HL-60/S4 treated with retinoic acid at 250 ng/mL for 4 days and 3 days (cell line): ENCODE measurements around the gene LRRC58.
"Not testable (repeated sequence)": the region's sequence is repeated elsewhere in the genome, so short reads cannot be mapped to it uniquely, and the experiment has no call there.

Experiments used
- in situ Hi-C: fragments of 300-500 bp; cut with MboI; formaldehyde crosslinking; loops from 2 replicates; pipeline ENCODE4 v1.7.0; 2022; ENCODE audit warnings: low sequenced_read_pairs

LRRC58 gene

DNA sequence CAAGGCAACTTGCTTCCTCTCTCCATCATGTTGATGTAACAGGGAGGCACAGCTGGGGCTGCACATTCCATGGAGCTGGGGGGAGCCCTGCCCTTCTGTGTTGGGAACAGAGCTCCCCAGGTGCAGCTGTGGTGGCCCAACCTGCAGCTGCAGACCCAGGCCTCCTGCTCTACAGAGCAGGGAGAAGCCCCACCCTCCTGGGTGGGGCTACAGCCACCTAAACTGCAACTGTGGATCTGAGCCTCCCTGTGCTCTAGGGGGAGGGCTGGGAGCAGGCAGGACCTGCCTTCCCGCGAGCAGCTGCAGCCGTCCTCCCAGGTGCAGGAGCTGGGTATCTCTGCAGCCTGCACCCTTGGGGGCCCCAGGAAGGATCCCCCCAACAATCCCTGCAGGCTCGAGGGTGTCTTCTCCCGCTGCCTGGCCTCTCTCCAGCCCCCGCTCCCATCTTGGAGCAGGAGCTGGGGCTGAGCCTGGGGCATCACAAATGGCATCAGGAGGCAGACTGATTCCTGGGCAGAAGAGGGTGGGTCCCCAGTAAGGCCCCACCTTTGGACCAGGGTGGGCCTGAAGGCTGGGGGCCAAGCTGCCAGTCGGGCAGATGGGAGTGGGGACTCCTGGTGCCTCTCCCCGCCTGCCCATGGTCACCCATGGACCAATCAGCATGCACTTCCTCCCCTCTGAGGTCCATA, 7.4 kb downstream of the LRRC58 start:
- in situ Hi-C loops = no loop called here

DNA sequence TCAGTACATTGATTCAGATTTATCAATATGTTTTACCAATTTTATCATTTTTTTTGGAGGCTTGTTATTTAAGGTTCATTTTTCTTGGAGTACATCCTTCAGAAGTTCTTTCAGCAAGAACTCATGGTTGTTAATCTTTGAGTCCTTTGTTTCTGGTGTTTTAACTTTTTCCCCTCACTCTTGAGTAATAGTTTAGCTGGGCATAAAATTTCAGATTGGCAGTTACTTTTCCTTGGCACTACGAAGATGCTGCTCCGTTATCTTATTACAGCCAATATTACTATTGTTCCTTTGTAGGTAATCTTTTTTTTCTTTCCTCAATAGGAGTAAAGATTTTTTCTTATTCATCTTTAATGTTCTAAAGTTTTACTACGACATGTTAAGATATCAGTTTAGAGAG, 9.8 kb downstream of the LRRC58 start:
- in situ Hi-C loops = no loop called here

DNA sequence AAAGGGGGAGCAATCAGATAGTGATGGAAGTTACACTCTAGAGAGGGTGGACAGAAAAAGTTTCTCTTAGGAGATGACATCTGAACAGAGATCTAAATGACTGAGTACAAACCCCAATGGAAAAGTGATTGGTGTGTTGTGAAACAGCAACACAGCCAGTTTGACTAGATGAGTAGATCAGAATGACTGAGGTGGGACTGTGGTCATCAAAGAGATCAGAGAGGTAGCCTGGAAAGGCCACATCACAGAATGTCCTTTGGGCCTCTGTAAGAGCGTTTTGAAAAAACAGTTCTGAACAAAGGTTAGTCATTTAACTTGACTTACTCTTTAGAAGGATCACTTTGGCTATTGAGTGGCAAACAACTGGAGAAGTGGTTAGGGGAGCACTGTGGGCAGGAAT, 10.6 kb downstream of the LRRC58 start:
- in situ Hi-C loops = no loop called here

DNA sequence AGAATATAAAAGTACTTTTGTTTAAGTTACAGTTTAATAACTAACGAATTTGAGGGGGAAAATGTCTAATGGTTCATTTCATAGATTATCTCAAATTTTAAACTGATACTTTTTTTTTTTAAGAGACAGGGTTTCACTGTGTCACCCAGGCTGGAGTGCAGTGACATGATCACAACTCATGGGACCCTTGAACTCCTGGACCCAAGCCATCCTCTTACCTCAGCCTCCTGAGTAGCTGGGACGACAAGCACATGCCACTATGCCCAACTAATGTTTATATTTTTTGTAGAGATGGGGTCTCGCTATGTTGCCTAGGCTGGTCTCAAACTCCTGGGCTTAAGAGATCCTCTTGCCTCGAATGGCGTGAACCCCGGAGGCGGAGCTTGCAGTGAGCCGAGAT, 16.5 kb downstream of the LRRC58 start:
- in situ Hi-C loops = no loop called here

DNA sequence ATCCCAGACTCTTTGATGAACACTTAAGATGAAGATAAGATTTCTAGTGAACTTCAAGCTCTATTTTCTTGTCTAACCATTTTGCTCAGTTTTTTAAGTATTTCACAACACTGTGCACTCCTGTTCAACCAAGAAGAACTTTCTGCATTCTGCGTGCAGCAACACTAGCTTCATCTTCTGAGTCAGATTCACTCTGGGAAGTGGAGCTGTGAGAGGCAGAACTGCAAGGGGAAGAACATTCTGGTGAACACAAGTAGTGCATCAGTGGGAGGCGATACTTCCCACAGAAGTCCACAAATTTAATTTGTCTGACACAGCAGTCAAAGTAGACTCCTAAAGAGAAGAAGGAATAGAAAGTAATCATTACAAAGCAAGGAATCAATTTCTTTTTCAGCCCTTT, 18.1 kb downstream of the LRRC58 start:
- in situ Hi-C loops = no loop called here

DNA sequence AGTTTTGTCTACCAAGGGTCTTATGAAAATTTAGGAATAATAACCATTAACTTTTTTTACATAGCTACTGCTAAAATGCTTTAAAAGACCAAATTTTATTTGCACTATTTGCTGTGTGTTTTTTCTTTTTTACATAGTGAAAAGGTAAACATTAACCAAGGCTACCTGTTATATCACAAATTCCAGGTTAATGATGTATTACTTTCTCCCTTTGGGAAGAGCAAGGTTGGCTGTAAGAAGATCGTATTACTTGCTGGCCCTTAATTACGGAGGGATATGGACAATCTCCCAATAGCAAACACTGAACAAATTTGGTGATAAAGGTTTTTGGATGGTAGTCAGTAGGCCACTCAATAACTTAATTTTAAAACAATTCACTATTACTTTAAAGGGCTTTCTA, 22.4 kb downstream of the LRRC58 start:
- in situ Hi-C loops = no loop called here

DNA sequence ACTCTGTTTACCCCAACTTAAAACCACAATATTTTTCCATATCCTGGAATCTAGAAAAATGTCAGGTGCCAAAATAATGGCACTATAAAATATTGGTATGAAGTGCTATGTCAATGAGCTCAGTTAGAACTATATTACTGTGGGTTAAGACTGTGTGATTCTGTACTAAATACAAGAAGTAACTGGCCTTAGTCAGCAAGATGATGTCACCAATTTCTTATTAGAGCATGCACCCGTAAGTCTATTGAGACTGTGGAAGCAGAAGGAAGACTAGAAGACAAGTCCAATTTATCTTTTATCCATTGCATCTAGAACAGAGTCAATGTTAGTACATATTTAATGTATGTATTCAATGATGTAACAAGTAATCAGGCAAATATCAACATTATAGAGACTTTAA, 25.0 kb downstream of the LRRC58 start:
- in situ Hi-C loops = no loop called here

DNA sequence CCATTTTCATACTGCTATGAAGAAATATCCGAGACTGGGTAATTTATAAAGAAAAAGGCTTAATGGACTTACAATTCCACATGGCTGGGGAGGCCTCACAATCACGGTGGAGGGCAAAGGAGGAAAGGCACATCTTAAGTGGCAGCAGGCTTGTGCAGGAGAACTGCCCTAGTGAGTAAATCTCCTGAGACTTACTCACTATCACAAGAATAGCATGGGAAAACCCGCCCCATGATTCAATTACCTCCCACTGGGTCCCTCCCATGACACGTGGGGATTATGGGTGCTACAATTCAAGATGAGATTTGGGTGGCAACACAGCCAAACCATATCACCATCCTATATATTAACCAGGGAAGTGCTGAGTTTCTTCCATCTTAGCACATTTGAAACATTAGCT, 25.4 kb downstream of the LRRC58 start:
- in situ Hi-C loops = not testable (repeated sequence)

DNA sequence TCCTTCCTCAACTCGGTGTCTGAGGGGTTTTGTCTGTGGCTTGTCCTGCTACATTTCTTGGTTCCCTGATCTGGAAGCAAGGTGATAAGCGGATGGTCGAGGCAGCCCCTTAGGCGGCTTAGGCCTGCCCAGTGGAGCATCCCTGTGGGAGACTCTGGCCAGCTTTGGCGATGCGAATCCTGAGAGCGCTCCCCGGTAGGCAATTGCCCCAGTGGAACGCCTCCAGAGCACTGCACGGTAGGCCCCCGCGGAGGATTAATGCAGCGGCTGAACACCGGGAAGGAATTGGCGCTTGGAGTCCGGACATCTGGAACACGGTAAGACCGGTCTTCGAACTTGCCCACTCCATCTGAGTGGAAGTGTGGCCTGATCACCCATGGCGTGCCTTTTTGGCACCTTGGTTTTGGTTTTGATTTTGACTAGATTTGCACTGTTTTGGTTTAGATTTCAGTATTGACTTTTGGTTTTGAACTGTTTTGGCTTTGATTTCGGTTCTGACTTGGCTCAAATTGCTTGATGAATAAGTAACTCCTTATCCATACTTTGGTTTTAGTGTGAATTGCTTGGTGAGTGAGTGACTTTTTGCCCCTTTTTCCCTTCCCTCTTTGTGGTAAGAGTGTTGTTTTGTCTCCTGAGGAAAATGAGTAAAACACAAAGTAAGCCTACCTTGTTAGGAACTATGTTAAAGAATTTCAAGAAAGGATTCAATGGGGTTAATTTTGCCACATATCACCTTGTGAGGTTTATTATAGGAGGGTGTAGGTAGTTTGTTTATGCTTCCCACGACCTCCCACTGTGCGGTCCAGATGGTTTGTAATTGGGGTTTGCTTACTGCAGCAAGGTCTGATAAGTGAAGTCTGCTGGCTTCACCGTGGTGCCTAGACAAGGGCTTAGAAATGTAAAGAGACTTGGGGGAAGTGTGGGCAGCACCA, 37.0 kb downstream of the LRRC58 start:
- in situ Hi-C loops = no loop called here

DNA sequence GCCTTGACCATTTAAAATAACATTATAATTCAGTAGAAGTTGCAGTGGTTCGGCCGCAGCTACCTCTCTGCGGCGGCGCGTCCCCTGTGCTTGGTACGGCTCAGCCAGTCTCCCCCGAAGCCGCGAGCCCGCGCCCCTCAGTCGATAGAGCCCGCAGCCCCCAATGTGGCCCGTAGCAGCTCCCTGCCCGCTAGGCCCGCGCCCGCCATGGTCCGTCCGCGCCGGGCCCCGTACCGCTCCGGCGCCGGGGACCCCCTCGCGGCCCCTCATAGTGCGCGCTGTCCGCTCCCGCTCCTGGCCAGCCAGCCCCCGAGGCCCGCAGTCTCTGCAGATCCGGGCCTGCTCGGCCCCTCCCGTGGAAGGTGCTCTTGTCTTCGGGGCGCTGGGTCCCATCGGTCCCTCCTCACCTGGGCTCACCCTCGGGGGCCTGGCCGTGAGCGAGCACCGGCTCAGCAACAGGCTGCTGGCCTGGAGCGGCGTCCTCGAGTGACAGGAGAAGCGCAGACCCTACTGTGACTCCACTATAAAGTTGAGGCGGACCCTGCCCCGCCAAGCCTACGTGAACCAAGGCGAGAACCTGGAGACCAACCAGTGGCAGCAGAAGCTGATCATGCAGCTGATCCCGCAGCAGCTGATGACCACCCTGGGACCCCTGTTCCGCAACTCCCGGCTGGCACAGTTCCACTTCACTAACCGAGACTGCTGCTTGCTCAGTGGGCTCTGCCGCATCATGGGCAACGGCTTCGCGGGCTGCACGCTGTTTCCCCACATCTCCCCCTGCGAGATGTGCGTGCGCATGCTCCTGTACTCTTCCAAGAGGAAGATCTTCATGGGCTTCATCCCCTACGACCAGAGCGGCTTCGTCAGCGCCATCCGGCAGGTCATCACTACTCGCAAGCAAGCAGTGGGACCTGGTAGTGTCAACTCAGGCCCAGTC, 42.4 kb downstream of the LRRC58 start:
- in situ Hi-C loops = no loop called here

DNA sequence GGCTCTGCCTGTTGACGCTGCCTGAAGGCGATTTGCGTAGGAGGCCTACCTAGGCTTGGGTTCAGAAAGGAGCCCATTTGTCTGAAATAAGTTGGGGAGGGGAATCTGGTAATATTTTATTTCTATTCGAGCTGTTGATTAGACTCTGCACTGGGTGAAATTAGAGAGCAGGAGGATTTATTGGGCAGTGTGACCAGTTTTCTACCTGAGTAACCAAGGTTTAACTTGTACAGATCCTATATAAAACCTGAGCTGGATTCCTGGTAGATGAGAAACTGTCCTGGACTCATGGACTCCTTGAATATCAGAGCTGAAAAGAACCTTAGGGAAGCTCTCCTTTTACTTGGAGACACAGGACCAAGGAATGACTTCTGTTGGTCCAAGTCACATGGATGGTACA, 44.5 kb downstream of the LRRC58 start:
- in situ Hi-C loops = no loop called here

DNA sequence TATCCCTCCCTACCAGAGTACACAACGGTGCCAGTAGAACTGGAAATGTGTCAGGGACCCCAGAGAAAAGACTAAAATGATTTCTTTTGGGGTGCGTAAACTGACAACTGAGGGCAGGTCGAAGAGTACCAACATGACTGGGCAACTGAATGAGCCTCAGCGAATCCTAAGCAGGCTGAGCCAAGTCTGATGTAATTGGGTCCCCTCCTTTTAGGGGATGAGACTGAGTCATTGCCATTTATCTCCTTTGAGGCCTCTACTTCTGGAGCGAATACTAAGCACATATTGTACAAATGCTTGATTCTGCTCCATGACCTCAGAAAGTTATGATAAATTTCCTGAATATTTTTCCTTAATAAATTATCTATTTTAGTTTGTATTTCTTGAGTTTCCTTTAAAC, 46.8 kb downstream of the LRRC58 start:
- in situ Hi-C loops = no loop called here

DNA sequence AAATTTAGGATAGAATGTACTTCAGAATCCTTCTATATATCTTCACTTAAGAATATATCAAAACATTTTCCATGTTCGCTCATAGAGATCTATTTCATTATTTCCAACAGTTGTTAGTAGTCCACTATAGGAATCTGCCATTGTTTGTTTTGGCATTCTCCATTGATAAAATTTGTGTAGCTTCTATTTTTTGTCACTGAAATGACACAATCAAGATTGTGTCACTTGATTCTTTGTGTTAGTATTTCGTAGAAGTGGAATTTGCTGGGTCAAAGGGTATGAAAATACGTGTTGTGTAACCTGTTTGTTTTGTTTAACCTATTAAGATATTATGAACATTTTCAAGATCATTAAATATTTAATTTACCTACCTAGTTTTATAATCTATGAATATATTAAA, 48.2 kb downstream of the LRRC58 start:
- in situ Hi-C loops = no loop called here

DNA sequence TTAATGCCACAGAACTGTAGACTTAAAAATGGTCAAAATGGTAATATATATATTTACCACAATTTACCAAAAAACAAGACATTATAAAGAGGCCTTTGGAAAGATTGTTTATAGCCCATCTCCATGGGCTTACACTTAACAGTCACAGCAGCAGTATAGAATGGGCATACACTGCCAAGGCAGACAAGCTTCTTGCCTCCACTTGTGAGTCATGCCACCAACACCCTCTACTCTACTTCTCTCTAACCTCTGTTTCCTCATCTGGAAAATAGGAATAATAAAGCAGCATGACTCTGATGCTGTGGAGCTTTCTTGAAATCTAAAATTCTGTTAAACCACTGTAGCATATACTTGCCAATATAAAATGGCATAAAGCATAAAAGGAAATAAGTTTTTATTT, 49.8 kb downstream of the LRRC58 start:
- in situ Hi-C loops = no loop called here

DNA sequence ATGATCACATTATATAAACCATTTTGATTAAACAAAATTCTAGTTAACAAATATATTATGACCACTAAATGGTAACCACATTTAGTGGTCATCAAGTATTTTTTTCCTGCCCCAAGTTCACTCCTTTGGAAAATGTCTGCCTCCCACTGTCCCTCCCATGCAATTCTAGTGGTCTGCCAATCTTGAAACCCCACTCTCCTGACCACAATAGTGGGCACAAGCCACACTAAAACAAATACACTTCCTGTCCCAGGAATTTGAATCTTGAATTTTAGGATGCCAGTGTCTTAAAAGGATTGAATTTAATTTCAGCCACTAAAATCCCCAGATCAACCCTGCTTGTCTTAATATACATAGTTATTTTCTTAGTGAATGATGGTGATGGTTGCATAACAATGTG, 50.2 kb downstream of the LRRC58 start:
- in situ Hi-C loops = no loop called here

DNA sequence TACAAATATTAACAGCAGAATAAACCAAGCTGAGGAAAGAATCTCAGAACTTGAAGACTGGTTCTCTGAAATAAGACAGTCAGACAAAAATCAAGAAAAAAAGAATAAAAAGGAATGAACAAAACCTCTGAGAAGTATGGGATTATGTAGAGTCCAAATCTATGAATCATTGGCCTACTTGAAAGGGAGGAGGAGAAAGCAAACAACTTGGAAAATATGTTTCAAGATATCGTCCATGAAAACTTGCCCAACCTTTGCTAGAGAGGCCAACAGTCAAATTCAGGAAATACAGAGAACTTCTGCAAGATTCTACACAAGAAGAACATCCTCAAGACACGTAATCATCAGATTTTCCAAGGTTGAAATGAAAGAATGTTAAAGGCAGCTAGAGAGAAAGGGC, 57.6 kb downstream of the LRRC58 start:
- in situ Hi-C loops = not testable (repeated sequence)

DNA sequence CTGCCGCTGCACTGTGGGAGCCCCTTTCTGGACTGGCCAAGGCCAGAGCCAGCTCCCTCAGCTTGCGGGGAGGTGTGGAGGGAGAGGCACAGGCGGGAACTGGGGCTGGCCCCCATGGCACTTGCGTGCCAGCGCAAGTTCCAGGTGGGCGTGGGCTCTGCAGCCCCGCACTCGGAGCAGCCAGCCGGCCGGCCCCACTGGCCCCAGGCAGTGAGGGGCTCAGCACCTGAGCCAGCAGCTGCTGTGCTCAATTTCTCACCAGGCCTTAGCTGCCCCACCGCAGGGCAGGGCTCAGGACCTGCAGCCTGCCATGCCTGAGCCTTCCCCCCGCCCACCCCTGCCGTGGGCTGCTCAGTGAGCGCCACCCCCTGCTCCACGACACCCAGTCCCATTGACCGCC, 59.5 kb downstream of the LRRC58 start:
- in situ Hi-C loops = no loop called here

DNA sequence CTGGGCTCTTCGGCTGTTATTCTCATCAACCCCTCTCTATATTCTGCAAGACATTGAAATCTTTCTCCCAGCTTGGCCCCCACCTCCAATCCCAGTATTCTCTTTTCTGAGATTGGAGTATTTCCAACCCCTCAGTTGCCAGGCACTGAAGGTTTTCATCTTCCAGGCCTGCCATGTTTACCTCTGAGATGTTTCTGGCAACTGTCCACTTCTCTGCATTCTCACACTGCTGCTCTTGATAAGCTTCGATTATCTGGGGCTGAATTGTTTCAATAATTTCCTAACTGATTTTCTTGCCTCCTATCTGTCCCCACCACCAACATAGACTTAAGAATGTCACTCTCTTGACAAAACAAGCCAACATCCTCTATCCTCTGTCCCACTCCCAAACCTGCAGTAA, 62.7 kb downstream of the LRRC58 start:
- in situ Hi-C loops = no loop called here

DNA sequence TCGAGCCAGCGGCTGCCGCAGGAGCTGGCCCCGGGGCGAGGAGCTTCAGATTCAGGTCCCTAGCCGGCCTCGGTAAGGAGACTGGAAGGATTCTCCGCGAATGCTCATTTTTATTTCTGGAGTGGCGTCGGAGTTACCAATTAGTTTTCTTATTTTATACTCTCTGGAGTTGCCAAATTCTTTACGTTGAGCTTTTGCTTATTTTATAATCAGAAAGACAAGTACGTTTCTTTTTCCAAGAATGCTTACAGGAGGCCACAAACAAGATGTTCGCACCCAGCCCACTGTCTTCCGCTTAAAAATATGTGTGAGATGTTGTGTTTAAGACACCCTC, 63.7 kb downstream of the LRRC58 start:
- in situ Hi-C loops = no loop called here

DNA sequence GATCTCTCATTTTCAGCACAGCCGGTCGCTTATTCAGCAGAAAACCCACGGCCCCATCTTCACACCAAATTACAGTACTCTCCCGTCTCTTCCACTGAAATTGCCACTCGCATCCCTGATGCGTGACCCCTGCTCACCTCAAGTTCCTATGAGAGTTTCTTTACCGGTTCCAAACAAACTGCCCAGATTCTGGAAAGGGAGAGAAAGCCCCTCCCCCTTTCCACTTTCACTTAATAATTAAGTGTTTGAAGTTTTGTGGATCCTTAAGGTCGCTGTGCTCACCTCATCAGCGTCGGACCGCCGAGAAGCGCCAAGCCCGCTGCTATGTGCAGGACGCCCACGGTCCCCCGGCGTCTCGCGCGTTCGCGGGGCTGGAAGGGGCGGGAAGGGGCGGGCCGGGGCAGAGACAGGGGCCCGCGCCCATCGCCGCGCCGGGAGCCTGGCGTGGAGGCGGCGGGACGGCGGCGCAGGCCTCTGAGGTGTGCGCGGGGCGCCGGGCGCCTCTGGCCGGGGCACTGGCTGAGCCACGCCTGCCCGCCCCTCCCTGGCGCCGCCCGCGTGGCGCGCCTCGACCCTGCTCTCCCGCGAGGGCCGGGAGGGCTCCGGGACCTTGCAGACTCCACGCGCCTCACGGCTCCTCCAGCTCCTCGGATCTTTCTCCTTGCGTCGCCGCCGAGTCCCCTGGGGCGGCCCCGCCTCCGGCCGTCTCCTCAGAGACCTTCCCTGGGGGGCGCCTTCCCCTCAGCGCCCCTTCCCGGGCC, 64.2 kb downstream of the LRRC58 start, which contains the start of gene GPR156:
Gene GPR156, minus strand, starts transcription at position 476 of the 761 bp plus-strand sequence. CDS start 41,124 bp downstream, outside the sequence.
- in situ Hi-C loops = no loop called here

DNA sequence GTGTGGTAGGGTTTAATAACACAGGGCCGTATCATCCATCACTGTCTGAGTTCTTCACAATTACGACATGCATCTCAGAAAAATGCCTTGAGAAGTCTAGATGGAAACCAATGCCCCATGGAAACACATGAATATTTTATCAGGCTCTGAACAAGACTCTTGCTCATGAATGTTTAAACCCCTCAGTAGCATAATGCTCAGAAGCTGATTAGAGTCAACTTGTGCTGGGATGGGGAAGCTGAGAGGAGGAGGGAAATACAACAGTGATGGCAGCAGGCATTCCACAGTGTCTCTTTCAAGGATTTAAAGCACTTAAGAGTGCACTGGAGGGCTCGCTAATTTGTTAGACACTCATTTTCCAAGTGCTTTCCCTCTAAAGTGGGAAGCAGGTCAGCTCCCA, 67.9 kb downstream of the LRRC58 start:
- in situ Hi-C loops = no loop called here
